ENCODE measurements around the gene PFKM.

DNA sequence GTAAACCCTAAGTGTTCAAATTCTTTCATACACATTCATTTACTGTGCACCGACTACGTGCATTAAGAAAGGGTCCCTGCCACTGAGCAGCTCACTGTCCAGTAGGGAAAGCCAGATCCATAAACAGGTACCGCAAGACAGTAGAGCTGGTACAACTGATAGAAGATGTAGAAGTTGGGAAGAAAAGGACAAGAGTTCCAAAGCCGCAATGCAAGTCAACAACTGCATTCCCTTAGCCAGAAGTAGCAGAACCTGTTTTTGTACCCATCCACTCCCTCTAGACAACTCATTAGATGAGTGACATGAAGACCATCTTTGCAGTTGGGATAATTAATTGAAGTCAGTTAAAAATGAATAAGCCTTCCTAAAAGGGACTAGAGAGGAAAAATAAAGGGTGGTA, 14.6 kb upstream of the PFKM start:
- TF ChIP-seq, protein P1, sequence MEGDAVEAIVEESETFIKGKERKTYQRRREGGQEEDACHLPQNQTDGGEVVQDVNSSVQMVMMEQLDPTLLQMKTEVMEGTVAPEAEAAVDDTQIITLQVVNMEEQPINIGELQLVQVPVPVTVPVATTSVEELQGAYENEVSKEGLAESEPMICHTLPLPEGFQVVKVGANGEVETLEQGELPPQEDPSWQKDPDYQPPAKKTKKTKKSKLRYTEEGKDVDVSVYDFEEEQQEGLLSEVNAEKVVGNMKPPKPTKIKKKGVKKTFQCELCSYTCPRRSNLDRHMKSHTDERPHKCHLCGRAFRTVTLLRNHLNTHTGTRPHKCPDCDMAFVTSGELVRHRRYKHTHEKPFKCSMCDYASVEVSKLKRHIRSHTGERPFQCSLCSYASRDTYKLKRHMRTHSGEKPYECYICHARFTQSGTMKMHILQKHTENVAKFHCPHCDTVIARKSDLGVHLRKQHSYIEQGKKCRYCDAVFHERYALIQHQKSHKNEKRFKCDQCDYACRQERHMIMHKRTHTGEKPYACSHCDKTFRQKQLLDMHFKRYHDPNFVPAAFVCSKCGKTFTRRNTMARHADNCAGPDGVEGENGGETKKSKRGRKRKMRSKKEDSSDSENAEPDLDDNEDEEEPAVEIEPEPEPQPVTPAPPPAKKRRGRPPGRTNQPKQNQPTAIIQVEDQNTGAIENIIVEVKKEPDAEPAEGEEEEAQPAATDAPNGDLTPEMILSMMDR (IDR thresholded peaks at IDR 0.05): no peak
- no peak for TF ChIP-seq EP300 (IDR thresholded peaks at IDR 0.05; ENCODE audit: low read depth)
